Measurements from ENCODE around the gene EFNA1. TPM values are rescaled to one million over a fixed set of nuclear protein-coding genes. Genes with fewer than 3 reads are reported as not detected.

Gene EFNA1
- total RNA-seq, 2 donors from 2014 or later, result 85.1 to 132 TPM

GRCh38 chr1:155123801-155124200, 3.9 kb upstream of the EFNA1 start:
- peak overlapping the region; percentile 19 to 94 for H3K27ac ChIP-seq
- no peak for DNase-seq (ENCODE audit: low spot score)
- TF ChIP-seq CTCF (IDR thresholded peaks at IDR 0.05), result no peak
- TF ChIP-seq POLR2AphosphoS5 (IDR thresholded peaks at IDR 0.05), result peak; percentile 75
- 38% methylated on average over 4 of the region's 4 CpGs for WGBS
- H3K4me1 ChIP-seq (replicated peaks), result peaks cover 6% of the 10 kb centered on the region
- no peaks in the 10 kb centered on the region for H3K27me3 ChIP-seq (replicated peaks; ENCODE audit: insufficient read depth)
- no peaks in the 10 kb centered on the region for H3K9me3 ChIP-seq
- intact Hi-C loops (cut with DNase I), result no loop called here
- H3K36me3 ChIP-seq, result no peaks in the 10 kb centered on the region
- no peak overlapping the region for H3K4me3 ChIP-seq

GRCh38 chr1:155124503-155125463, 2.9 kb upstream of the EFNA1 start:
- Histone ChIP-seq H3K27ac (peak overlapping the region; percentile 94 to 98), H3K9me3 (no peaks in the 10 kb centered on the region), H3K4me3 (no peak overlapping the region), H3K4me1 (replicated peaks) (peaks cover 6% of the 10 kb centered on the region), H3K27me3 (replicated peaks; ENCODE audit: insufficient read depth) (no peaks in the 10 kb centered on the region), H3K36me3 (no peaks in the 10 kb centered on the region)
- no peak for TF ChIP-seq POLR2A (IDR thresholded peaks at IDR 0.05)
- no peak for TF ChIP-seq CTCF (IDR thresholded peaks at IDR 0.05)
- TF ChIP-seq POLR2AphosphoS5 (IDR thresholded peaks at IDR 0.05), result no peak
- no peak for DNase-seq (ENCODE audit: low spot score)
- WGBS, result 82% methylated on average over 16 of the region's 16 CpGs
- intact Hi-C loops (cut with DNase I), result no loop called here

GRCh38 chr1:155125511-155125945, 2.1 kb upstream of the EFNA1 start:
- peak overlapping the region; percentile 94 to 98 for H3K27ac ChIP-seq
- TF ChIP-seq POLR2AphosphoS5 (IDR thresholded peaks at IDR 0.05), result no peak
- TF ChIP-seq POLR2A (IDR thresholded peaks at IDR 0.05), result peak; percentile 49
- peak; percentile 59 for DNase-seq (ENCODE audit: low spot score)
- H3K36me3 ChIP-seq, result no peaks in the 10 kb centered on the region
- intact Hi-C loops (cut with DNase I), result no loop called here
- 41% methylated on average over 11 of the region's 11 CpGs for whole genome bisulfite sequencing
- no peaks in the 10 kb centered on the region for H3K9me3 ChIP-seq
- no peaks in the 10 kb centered on the region for H3K27me3 ChIP-seq (replicated peaks; ENCODE audit: insufficient read depth)
- peaks cover 6% of the 10 kb centered on the region for H3K4me1 ChIP-seq (replicated peaks)
- no peak overlapping the region for H3K4me3 ChIP-seq

GRCh38 chr1:155125946-155126555, 1.6 kb upstream of the EFNA1 start:
- intact Hi-C loops (cut with DNase I), result loop anchor here (2.0 kb wide), 1 partner anchor 33 kb away; no protein-coding TSS in a partner anchor
- TF ChIP-seq POLR2AphosphoS5 (IDR thresholded peaks at IDR 0.05) (peak; percentile 63), CTCF (IDR thresholded peaks at IDR 0.05) (no peak), POLR2A (IDR thresholded peaks at IDR 0.05) (peak; percentile 40)
- Histone ChIP-seq H3K4me1 (replicated peaks) (peaks cover 6% of the 10 kb centered on the region), H3K27me3 (replicated peaks; ENCODE audit: insufficient read depth) (no peaks in the 10 kb centered on the region), H3K4me3 (peak overlapping the region; percentile 71 to 80), H3K36me3 (no peaks in the 10 kb centered on the region), H3K27ac (peak overlapping the region; percentile 94 to 98), H3K9me3 (no peaks in the 10 kb centered on the region)
- DNase-seq (ENCODE audit: low spot score), result peak; percentile 75
- WGBS, result 18% methylated on average over 53 of the region's 53 CpGs

GRCh38 chr1:155126556-155127104, 1.0 kb upstream of the EFNA1 start:
- TF ChIP-seq POLR2AphosphoS5 (IDR thresholded peaks at IDR 0.05) (no peak), POLR2A (IDR thresholded peaks at IDR 0.05) (no peak), CTCF (IDR thresholded peaks at IDR 0.05) (peak in 1 of 4 experiments; percentile 3)
- H3K4me1 ChIP-seq (replicated peaks), result peaks cover 9% of the 10 kb centered on the region
- WGBS, result 5% methylated on average over 32 of the region's 32 CpGs
- peak overlapping the region; percentile 71 to 80 for H3K4me3 ChIP-seq
- no peaks in the 10 kb centered on the region for H3K36me3 ChIP-seq
- intact Hi-C loops (cut with DNase I), result loop anchor here (2.0 kb wide), 1 partner anchor 34 kb away; no protein-coding TSS in a partner anchor
- no peaks in the 10 kb centered on the region for H3K27me3 ChIP-seq (replicated peaks; ENCODE audit: insufficient read depth)
- H3K9me3 ChIP-seq, result no peaks in the 10 kb centered on the region
- peak overlapping the region; percentile 94 to 98 for H3K27ac ChIP-seq
- peak; percentile 54 for DNase-seq (ENCODE audit: low spot score)
